Inflammatory macrophage treated with lipopolysaccharide for 1 hour (primary cell): ENCODE data around the gene TEX2.

Experiments used
- DNase-seq, 2 donors: peaks; one replicate each; pipeline ENCODE4 v3.0.0-alpha.2; 2020 to 2022

Gene TEX2

DNA sequence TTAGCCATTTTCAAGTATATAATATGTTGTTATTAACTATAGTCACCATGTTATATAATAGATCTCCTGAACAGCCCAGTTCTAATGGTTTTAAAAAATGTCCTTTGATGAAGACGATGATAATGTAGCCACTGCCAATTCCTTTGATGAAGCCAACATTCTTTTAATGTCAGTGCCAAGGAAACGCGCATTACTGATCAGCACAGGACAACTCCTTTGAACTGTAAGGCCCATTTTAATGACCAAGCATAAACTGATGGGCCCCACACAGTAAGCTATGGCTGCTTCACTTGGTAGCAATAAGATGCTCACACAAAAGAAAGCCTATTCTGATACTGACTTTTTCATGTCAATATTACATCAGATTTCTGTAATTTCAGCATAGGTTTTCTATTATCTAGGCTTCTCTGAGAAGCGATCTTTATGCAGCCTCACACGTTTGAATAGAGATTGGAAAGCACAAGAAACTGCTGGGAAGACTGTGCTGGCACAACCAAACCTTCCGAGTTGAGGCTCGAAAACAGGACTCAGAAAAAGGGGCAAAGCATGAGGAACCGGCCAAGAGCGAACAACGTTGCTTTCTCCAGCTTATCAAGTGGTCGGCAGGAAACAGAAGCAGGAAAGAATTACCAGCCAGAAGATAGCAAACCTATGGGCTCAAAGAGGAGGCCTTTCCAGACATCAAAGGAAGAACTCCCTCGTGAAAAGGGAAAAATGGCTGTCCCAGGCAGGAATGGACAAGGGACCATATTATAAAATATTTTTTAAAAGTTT, 152.5 kb downstream of the TEX2 start:
- DNase-seq, result no peak

DNA sequence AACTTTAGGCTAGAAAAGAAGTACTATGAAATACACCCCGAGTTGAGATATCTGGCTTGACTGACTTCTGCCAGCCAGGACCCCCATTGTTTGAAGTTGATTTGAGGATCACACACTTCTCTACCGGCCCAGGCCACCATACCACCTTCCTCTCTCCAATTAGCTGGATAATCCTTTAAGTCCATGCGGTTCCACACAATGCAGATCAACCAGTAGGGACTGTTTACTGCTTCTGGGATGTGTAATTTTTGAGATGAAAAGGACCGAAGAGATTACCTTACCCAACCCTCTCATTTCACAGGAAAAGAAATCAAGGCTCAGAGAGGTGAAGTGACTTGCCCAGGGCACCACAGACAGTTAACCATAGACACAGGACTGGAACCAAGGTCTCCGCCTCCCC, 153.7 kb downstream of the TEX2 start:
- DNase-seq, result no peak

DNA sequence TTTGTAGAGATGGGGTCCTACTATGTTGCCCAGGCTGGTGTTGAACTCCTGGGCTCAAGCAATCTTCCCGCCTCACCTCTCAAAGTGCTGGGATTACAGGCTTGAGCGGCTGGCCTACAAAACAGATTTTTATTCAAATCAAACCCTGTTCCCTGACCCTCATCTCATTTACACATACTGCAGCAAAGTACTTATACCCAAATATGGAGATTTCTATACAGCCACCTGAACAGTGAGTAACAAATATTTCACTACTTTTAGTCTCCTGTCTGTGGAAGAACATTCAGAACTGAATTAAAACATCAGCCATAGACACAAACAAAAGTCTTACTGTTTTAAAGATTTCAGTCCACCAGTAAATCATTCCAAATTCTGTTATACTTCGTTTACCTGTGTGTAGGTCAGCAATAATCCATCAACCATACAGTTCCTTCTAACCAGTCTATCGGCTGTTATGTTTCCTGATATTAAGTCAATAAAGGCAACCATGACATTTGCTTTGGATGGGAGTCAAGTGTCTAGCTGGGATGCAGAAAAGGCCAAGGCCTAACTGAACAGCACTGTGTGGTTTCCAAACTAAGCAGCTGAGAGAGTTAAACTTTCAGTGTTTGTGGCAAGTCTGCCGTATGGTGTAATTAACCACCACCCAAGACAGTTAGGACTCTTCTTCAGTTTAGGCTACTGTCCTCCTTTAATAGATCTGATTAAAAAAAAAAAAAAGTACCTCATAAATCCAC, 155.4 kb downstream of the TEX2 start:
- no peak for DNase-seq

DNA sequence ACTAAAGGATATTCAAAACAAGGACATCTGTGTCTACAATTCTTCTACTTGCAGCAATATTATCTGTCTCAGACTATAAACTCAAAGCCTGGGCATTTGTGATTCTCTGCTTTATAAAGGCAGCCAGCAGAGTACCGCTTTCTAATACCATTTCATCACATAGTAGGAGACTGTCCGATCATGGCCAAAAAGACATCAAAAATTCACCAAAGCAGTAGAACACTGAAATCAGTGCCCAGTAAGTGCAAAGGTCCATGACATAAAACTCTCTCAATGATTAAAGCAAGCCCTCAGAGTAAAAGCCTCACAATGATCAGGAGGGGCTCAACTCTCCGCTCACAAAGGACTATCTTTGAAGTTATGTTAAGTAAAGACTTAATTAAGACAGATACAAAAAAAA, 156.1 kb downstream of the TEX2 start:
- DNase-seq, result no peak

DNA sequence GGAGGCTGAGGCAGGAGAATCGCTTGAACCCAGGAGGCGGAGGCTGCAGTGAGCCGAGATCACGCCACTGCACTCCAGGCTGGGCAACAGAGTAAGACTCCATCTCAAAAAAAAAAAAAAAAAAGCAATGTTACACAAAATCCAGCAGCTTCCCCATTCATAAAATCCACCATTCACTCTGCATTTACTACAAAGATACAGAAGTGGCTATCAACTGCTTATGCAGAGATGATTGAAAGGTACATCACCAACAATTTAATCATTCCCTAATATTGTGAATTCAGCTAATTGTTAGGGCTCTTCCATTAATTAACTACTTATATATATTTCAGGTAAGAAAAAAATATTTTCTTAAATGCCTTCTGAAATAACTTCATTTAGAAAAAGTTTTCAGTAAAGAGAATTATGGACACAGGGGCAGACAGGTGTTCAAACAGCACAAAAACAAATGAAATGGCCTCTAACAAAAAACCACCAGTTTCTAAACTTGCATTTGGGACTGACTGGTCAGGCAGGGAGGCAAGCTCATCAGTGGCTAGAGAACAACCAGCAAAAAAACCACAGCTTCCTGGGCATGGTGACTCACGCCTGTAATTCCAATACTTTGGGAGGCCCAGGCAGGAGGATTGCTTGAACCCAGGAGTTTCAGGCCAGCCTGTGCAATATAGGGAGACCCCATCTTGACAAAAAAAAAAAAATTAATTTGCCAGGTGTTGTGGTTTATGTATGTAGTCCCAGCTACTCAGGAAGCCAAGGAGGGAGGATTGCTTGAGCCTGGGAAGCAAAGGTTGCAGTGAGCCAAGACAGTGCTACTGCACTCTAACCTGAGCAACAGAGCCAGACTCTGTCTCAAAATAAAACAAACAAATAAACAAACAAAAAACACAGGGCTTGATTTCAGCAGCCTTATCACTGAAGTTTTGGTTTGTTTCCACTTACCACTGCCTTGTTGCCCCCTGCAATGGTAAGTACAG, 159.4 kb downstream of the TEX2 start:
- DNase-seq, result peak; percentile 37 to 61

DNA sequence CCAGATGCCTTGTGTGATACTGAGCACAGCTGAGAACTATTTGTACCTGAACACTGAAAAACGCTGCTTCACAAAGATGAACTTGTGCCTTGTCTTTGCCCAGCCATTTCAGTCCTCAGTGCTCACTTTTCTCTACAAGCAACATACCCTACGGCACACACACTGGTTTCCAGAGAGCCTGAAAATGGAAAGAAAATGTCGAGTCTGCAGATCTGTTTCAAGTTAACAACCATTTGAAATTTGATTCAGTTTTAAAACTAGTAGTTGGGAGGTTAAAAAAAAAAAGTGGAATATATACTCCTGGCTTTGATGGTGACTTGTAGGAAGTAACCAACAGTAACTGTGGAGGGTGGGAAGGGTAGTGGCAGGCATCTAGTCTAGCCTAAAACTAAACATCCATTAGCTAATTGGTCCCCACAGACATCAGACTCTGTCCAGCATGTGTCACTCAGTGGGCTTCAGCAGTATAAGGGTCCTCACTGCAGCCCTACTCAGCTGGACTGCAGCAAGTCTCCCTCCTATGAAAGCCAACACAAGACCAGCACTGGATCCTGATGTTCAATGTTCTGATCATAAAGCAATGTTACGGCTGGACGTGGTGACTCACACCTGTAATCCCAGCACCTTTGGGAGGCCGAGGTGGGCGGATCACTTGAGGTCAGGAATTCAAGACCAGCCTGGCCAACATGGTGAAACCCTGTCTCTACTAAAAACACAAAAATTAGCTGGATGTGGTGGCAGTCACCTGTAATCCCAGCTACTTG, 160.3 kb downstream of the TEX2 start:
- DNase-seq, result no peak

DNA sequence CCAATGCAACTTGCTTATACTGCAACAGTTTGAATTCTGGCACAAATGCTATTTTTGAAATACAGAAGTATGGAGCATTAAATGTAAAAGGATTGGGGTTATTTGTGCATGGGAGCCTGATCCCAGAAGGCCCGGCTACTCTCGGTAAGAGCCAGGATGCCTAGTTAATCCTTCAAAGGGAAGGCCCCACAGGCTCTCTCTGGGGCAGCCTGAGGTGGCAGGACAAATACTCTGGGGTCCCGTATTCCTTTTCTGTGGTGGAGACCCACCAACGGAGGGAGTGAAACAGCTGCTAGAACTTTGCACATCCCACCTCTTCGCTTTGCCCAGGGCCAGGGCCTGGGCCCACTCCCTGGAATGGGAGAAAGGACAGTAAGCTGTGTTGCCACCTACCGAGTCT, 163.5 kb downstream of the TEX2 start:
- DNase-seq, result no peak
